DND-41 (cell line): Measurements from ENCODE around the gene STX17.

ENCODE experiments used
- ATAC-seq: fragments of 200-7000 bp; cut with Tn5 transposase; 3 replicates; pipeline ENCODE4 v1.9.1; 2021; ENCODE audit warnings: low read depth; ENCODE audit not compliant: insufficient read depth
- DNase-seq: peaks from one replicate; pipeline ENCODE4 v3.0.0-alpha.2; 2020
- H2AFZ ChIP-seq: 2 replicates; pipeline ENCODE4 v1.6.0; 2012; ENCODE audit warnings: low read depth, low read length
- H3K27ac ChIP-seq: 2 replicates; pipeline ENCODE4 v1.5.1; 2012; ENCODE audit warnings: low read length, inconsistent platforms
- H3K27me3 ChIP-seq: fragments of 200-600 bp; sonication (generic); 2 replicates; pipeline ENCODE4 v1.6.0; 2012; ENCODE audit warnings: low read length, mild to moderate bottlenecking, inconsistent platforms; ENCODE audit not compliant: insufficient read depth, poor library complexity
- H3K36me3 ChIP-seq: 2 replicates; pipeline ENCODE4 v1.5.1; 2012; ENCODE audit warnings: low read length, inconsistent platforms; ENCODE audit not compliant: insufficient read depth
- H3K4me1 ChIP-seq: 2 replicates; pipeline ENCODE4 v1.5.1; 2012; ENCODE audit warnings: mild to moderate bottlenecking, low read length; ENCODE audit not compliant: insufficient read depth
- H3K4me2 ChIP-seq: 2 replicates; pipeline ENCODE4 v1.6.0; 2012; ENCODE audit warnings: mild to moderate bottlenecking, moderate library complexity, low read length, inconsistent platforms; ENCODE audit not compliant: insufficient read depth
- H3K4me3 ChIP-seq, 2 experiments: fragments of 200-600 bp in 1 of 2; shearing (Covaris generic) in 1 of 2; 2 replicates each; pipeline ENCODE4 v1.5.1; 2012 to 2016; ENCODE audit warnings: inconsistent platforms in 2 of 2, low read length in 2 of 2, mild to moderate bottlenecking in 2 of 2, low read depth in 1 of 2, moderate library complexity in 1 of 2
- H3K79me2 ChIP-seq: 2 replicates; pipeline ENCODE4 v1.6.0; 2012; ENCODE audit warnings: low read length, inconsistent platforms; ENCODE audit not compliant: insufficient read depth
- H3K9ac ChIP-seq: 2 replicates; pipeline ENCODE4 v1.6.0; 2012; ENCODE audit warnings: low read depth, mild to moderate bottlenecking, inconsistent platforms, low read length, moderate library complexity
- H3K9me3 ChIP-seq: 2 replicates; pipeline ENCODE4 v1.5.1; 2012; ENCODE audit warnings: low read length, moderate library complexity, mild to moderate bottlenecking, inconsistent platforms; ENCODE audit not compliant: insufficient read depth, severe bottlenecking
- H4K20me1 ChIP-seq: 2 replicates; pipeline ENCODE4 v1.6.0; 2012; ENCODE audit warnings: low read length; ENCODE audit not compliant: insufficient read depth
- CTCF ChIP-seq: IDR thresholded peaks from 2 replicates; pipeline ENCODE4 v1.5.1; 2012; ENCODE audit warnings: borderline replicate concordance, low read length, moderate library complexity, mild to moderate bottlenecking; ENCODE audit not compliant: poor library complexity, severe bottlenecking; ENCODE audit errors: extremely low read depth
- EZH2 ChIP-seq: IDR thresholded peaks from 3 replicates; pipeline ENCODE4 v1.6.1; 2012; ENCODE audit warnings: borderline replicate concordance, low read depth, mild to moderate bottlenecking, moderate library complexity, low read length, inconsistent platforms; ENCODE audit not compliant: severe bottlenecking

STX17 gene

GRCh38 chr9:99977033-99977792, 70.8 kb downstream of the STX17 start:
- no peak overlapping the region for H3K27ac ChIP-seq
- H3K4me1 ChIP-seq, result no peaks in the 10 kb centered on the region
- H2AFZ ChIP-seq, result no peak overlapping the region
- H3K36me3 ChIP-seq, result no peaks in the 10 kb centered on the region
- H3K9ac ChIP-seq, result no peak overlapping the region
- TF ChIP-seq EZH2 (no peak), CTCF (no peak)
- H3K4me3 ChIP-seq, result no peak overlapping the region
- no peaks in the 10 kb centered on the region for H3K9me3 ChIP-seq
- no peaks in the 10 kb centered on the region for H4K20me1 ChIP-seq
- ATAC-seq (no peak), DNase-seq (no peak)
- no peaks in the 10 kb centered on the region for H3K79me2 ChIP-seq
- H3K4me2 ChIP-seq, result no peak overlapping the region
- no peaks in the 10 kb centered on the region for H3K27me3 ChIP-seq

GRCh38 chr9:99978221-99978620, 71.8 kb downstream of the STX17 start:
- Histone ChIP-seq H3K4me1 (no peaks in the 10 kb centered on the region), H3K79me2 (no peaks in the 10 kb centered on the region), H3K9me3 (no peaks in the 10 kb centered on the region), H3K4me2 (no peak overlapping the region), H3K36me3 (0 out of 2 replicates have a peak, but pooled peaks cover 3% of the 10 kb centered on the region), H3K27ac (no peak overlapping the region), H2AFZ (no peak overlapping the region), H3K9ac (no peak overlapping the region), H3K27me3 (no peaks in the 10 kb centered on the region), H3K4me3 (no peak overlapping the region), H4K20me1 (no peaks in the 10 kb centered on the region)
- ATAC-seq (no peak), DNase-seq (no peak)
- TF ChIP-seq CTCF (no peak), EZH2 (no peak)

- TF ChIP-seq EZH2, result no peak
- no peak for TF ChIP-seq CTCF
- Histone ChIP-seq H3K4me1 (no peaks in the 10 kb centered on the region), H3K9me3 (no peaks in the 10 kb centered on the region), H3K9ac (no peak overlapping the region), H3K4me2 (no peak overlapping the region), H4K20me1 (no peaks in the 10 kb centered on the region), H3K36me3 (0 out of 2 replicates have a peak, but pooled peaks cover 3% of the 10 kb centered on the region), H3K27me3 (no peaks in the 10 kb centered on the region), H2AFZ (no peak overlapping the region), H3K79me2 (no peaks in the 10 kb centered on the region), H3K27ac (no peak overlapping the region), H3K4me3 (no peak overlapping the region)
- DNase-seq, result no peak
- ATAC-seq, result no peak
Measured at GRCh38 chr9:99980598-99980997, 74.1 kb downstream of the STX17 start.
